Fibroblast of lung (primary cell): ENCODE results near the gene AKR1C2. TPM values are rescaled to one million over a fixed set of nuclear protein-coding genes. Genes with fewer than 3 reads are reported as not detected.
"Not testable (repeated sequence)": the region's sequence is repeated elsewhere in the genome, so short reads cannot be mapped to it uniquely, and the experiment has no call there.

Experiments used
- DNase-seq, 2 donors: peaks; one replicate each; pipeline versions ENCODE4 v3.0.0 to v3.0.0-alpha.2; 2010; ENCODE audit warnings: low read depth in 2 of 2
- H2AFZ ChIP-seq: 2 replicates; pipeline ENCODE4 v1.5.1; 2012; ENCODE audit warnings: low read length, control low read depth, inconsistent platforms
- H3K27ac ChIP-seq: 2 replicates; pipeline ENCODE4 v1.5.1; 2011; ENCODE audit warnings: low read length, control low read depth; ENCODE audit not compliant: insufficient read depth
- H3K27me3 ChIP-seq: 2 replicates; pipeline ENCODE4 v1.5.1; 2011; ENCODE audit warnings: mild to moderate bottlenecking, low read length; ENCODE audit not compliant: control insufficient read depth, insufficient read depth
- H3K36me3 ChIP-seq: 2 replicates; pipeline ENCODE4 v1.5.1; 2011; ENCODE audit warnings: low read length; ENCODE audit not compliant: control insufficient read depth, insufficient read depth
- H3K4me1 ChIP-seq: 2 replicates; pipeline ENCODE4 v1.5.1; 2011; ENCODE audit warnings: low read length; ENCODE audit not compliant: control insufficient read depth, insufficient read depth; ENCODE audit errors: extremely low read depth
- H3K4me2 ChIP-seq: 2 replicates; pipeline ENCODE4 v1.5.1; 2011; ENCODE audit warnings: low read length, control low read depth; ENCODE audit not compliant: insufficient read depth; ENCODE audit errors: extremely low read depth
- H3K4me3 ChIP-seq, 4 experiments: fragments of 200-600 bp in 1 of 4; sonication (generic) in 1 of 4; replicated peaks in 1 of 4; 2 replicates each; pipeline ENCODE4 v1.5.1; 2011 to 2016; ENCODE audit warnings: low read length in 4 of 4, low read depth in 3 of 4, mild to moderate bottlenecking in 3 of 4, control low read depth in 2 of 4, inconsistent platforms in 1 of 4, mixed read lengths in 1 of 4; ENCODE audit not compliant: insufficient read depth in 1 of 4; ENCODE audit errors: control extremely low read depth in 1 of 4
- H3K79me2 ChIP-seq: 2 replicates; pipeline ENCODE4 v1.5.1; 2012; ENCODE audit warnings: mild to moderate bottlenecking, low read length, inconsistent platforms; ENCODE audit not compliant: control insufficient read depth, insufficient read depth
- H3K9ac ChIP-seq: 2 replicates; pipeline ENCODE4 v1.5.1; 2011; ENCODE audit warnings: mild to moderate bottlenecking, low read length, control low read depth; ENCODE audit not compliant: insufficient read depth
- H3K9me3 ChIP-seq: 2 replicates; pipeline ENCODE4 v1.5.1; 2012; ENCODE audit warnings: low read depth, low read length; ENCODE audit not compliant: control insufficient read depth, insufficient read depth
- H4K20me1 ChIP-seq: 2 replicates; pipeline ENCODE4 v1.5.1; 2011; ENCODE audit warnings: low read length; ENCODE audit not compliant: control insufficient read depth, insufficient read depth; ENCODE audit errors: extremely low read depth
- CTCF ChIP-seq, 2 donors: IDR thresholded peaks in 1 of 2; conservative IDR thresholded peaks in 1 of 2; 1 replicate in 1 of 2; 2 replicates in 1 of 2; pipeline ENCODE4 v1.5.1; 2011 to 2012; ENCODE audit warnings: low read length in 2 of 2, control low read depth in 1 of 2, inconsistent platforms in 1 of 2, low read depth in 1 of 2, mild to moderate bottlenecking in 1 of 2
- EZH2 ChIP-seq: IDR thresholded peaks from 2 replicates; pipeline ENCODE4 v1.5.1; 2012; ENCODE audit warnings: low read length, control low read depth, mild to moderate bottlenecking; ENCODE audit errors: missing control alignments
- polyA plus RNA-seq, 2 donors: library from polyadenylated mRNA; depleted of rRNA in 1 of 2; stranded (reverse) in 1 of 2; unstranded in 1 of 2; fragments of >200 nt; gene quantifications; 2 replicates each; pipeline ENCODE4 v1.2.1, GENCODE V29; 2011 to 2012; ENCODE audit warnings: missing spikeins in 1 of 2
- total RNA-seq: library from RNA; depleted of rRNA; stranded (reverse); fragments of >200 nt; gene quantifications from 2 replicates; pipeline ENCODE4 v1.2.1, GENCODE V29; 2014

The AKR1C2 gene
- total and polyA plus RNA-seq, 2 donors (not counting 1 experiment from before 2014, with no cell fraction given) = 10.6 to 14.6 TPM

DNA sequence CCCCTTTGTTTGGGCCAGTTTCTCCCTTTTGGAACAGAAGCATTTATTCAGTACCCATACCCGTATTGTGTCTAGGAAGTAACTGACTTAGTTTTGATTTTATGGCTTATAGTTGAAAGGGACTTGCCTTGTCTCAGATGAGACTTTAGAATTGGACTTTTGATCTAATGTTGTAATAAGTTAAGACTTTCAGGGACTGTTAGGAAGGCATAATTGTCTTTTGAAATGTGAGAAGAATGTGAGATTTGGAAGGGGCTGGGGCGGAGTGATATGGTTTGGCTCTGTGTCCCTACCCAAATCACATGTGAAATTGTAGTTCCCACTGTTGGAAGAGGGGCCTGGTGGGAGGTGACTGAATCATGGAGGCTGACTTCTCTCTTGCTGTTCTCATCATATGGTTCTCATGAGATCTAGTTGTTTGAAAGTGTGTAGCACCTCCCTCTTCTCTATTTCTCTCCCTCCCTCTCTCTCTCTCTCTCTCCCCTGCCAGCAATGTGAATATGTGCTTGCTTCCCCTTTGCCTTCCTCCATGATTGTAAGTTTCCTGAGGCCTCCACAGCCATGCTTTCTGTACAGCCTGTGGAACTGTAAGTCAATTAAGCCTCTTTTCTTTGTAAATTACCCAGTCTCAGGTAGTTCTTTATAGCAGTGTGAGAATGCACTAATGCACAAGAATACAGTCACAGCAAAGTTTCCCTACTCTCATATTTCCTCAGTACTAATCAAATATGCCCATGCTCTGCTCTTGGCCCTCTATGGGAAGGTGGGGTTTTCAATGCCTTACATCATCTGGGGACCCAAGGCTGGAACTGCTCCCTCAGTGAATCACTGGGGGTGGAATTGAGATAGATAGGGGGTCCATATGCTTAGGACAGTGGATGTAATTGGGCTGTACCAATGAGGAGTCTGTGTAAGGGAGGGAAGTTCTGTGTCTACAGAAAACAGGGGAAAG, 57.6 kb downstream of the AKR1C2 start:
- H4K20me1 ChIP-seq = no peaks in the 10 kb centered on the region
- no peak overlapping the region for H2AFZ ChIP-seq
- no peaks in the 10 kb centered on the region for H3K36me3 ChIP-seq
- no peak overlapping the region for H3K4me3 ChIP-seq
- H3K27me3 ChIP-seq = no peaks in the 10 kb centered on the region
- no peak overlapping the region for H3K9ac ChIP-seq
- H3K4me2 ChIP-seq = no peak overlapping the region
- peaks cover 24% of the 10 kb centered on the region for H3K4me1 ChIP-seq
- H3K27ac ChIP-seq = no peak overlapping the region
- H3K9me3 ChIP-seq = no peaks in the 10 kb centered on the region
- no peak for TF ChIP-seq EZH2
- TF ChIP-seq CTCF (conservative IDR thresholded peaks at IDR 0.05 in 1 of 2, IDR thresholded peaks at IDR 0.05 in 1 of 2; ENCODE audit: low read depth in 1 of 2, low read length in 2 of 2) = no peak
- H3K79me2 ChIP-seq = no peaks in the 10 kb centered on the region
- peak in 1 of 2 donors; percentile 42 for DNase-seq

DNA sequence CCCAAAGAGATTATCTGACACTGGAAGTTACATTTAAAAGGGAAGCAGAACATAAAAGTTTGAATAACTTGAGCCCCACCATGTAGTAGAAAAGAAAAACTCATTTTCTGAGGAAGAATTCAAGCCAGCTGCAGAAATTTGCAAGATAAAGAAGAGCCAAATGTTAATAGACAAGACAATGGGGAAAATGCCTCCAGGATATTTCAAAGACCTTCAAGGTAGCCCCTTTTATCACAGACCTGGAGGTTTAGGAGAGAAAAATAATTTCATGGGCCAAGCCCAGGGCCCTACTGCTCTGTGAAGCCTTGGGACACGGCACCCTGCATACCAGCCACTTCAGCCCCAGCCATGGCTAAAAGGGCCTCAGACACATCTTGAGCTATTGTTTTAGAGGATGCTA, 58.8 kb downstream of the AKR1C2 start:
- Histone ChIP-seq H3K4me1 (peaks cover 24% of the 10 kb centered on the region), H3K79me2 (no peaks in the 10 kb centered on the region), H3K9me3 (no peaks in the 10 kb centered on the region), H3K4me3 (no peak overlapping the region), H2AFZ (no peak overlapping the region), H4K20me1 (no peaks in the 10 kb centered on the region), H3K27ac (no peak overlapping the region), H3K27me3 (no peaks in the 10 kb centered on the region), H3K9ac (no peak overlapping the region), H3K36me3 (no peaks in the 10 kb centered on the region), H3K4me2 (no peak overlapping the region)
- DNase-seq = no peak
- TF ChIP-seq EZH2 (no peak), CTCF (conservative IDR thresholded peaks at IDR 0.05 in 1 of 2, IDR thresholded peaks at IDR 0.05 in 1 of 2; ENCODE audit: low read depth in 1 of 2, low read length in 2 of 2) (no peak)

- no peaks in the 10 kb centered on the region for H3K36me3 ChIP-seq
- no peak overlapping the region for H2AFZ ChIP-seq
- peak in 1 of 2 donors; percentile 14 for DNase-seq
- no peak overlapping the region for H3K27ac ChIP-seq
- H3K4me3 ChIP-seq = no peak overlapping the region
- no peak overlapping the region for H3K4me2 ChIP-seq
- TF ChIP-seq CTCF (conservative IDR thresholded peaks at IDR 0.05 in 1 of 2, IDR thresholded peaks at IDR 0.05 in 1 of 2; ENCODE audit: low read depth in 1 of 2, low read length in 2 of 2) (no peak), EZH2 (no peak)
- peaks cover 24% of the 10 kb centered on the region for H3K4me1 ChIP-seq
- H3K79me2 ChIP-seq = no peaks in the 10 kb centered on the region
- no peaks in the 10 kb centered on the region for H3K9me3 ChIP-seq
- no peak overlapping the region for H3K9ac ChIP-seq
- H4K20me1 ChIP-seq = no peaks in the 10 kb centered on the region
- no peaks in the 10 kb centered on the region for H3K27me3 ChIP-seq
Measured at GRCh38 chr10:4943821-4944220, 59.8 kb downstream of the AKR1C2 start.

DNA sequence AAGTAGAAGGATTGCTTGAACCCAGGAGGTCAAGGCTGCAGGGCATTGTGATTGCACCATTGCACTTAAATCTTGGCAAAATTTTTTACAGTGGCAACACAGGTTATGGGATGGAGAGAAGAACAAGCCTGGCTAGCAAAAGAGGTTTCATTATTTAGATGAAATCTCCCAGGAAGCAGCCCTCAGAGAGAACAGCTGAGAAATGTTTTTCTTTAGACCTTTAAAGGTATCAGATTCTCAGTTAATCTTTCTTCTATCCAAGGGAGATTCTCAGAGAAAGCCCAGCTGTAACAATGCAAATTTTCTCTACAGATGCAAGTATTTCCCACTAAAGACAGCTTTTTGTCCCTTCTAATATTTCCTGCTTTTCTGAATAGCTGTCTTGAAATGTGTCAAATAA, 60.2 kb downstream of the AKR1C2 start:
- H3K27ac ChIP-seq = peak overlapping the region; percentile 39
- H3K79me2 ChIP-seq, H3K9ac ChIP-seq, H3K9me3 ChIP-seq, H3K27me3 ChIP-seq, H3K4me3 ChIP-seq, H3K36me3 ChIP-seq, H4K20me1 ChIP-seq, H3K4me2 ChIP-seq, DNase-seq, H2AFZ ChIP-seq: not testable (repeated sequence)
- peaks cover 20% of the 10 kb centered on the region for H3K4me1 ChIP-seq
